GM11168 (cell line): ENCODE data around the gene RERG.

Experiments used
- in situ Hi-C: fragments of 300-500 bp; cut with MboI; formaldehyde crosslinking; loops from one replicate; pipeline ENCODE4 v1.12.0; 2022; ENCODE audit warnings: low sequenced_read_pairs; ENCODE audit not compliant: unreplicated experiment

RERG gene

GRCh38 chr12:15194456-15195368 is 26.5 kb downstream of the RERG start:
- in situ Hi-C loops, result no loop called here

GRCh38 chr12:15193946-15194345 is 27.3 kb downstream of the RERG start:
- in situ Hi-C loops, result no loop called here

- in situ Hi-C loops, result no loop called here
Measured at GRCh38 chr12:15192720-15193119, 28.5 kb downstream of the RERG start.

- in situ Hi-C loops, result no loop called here
Measured at GRCh38 chr12:15188127-15188526, 33.1 kb downstream of the RERG start.

GRCh38 chr12:15186597-15186996 is 34.6 kb downstream of the RERG start:
- in situ Hi-C loops, result no loop called here

GRCh38 chr12:15184484-15184883 is 36.7 kb downstream of the RERG start:
- in situ Hi-C loops, result no loop called here

GRCh38 chr12:15183821-15184220 is 37.4 kb downstream of the RERG start:
- in situ Hi-C loops, result no loop called here

- in situ Hi-C loops, result no loop called here
Measured at GRCh38 chr12:15181017-15181683, 40.1 kb downstream of the RERG start.

GRCh38 chr12:15180325-15180724 is 40.9 kb downstream of the RERG start:
- in situ Hi-C loops, result no loop called here

GRCh38 chr12:15179672-15180071 is 41.5 kb downstream of the RERG start:
- in situ Hi-C loops, result no loop called here

GRCh38 chr12:15173142-15173541 is 48.1 kb downstream of the RERG start:
- in situ Hi-C loops, result no loop called here

GRCh38 chr12:15172060-15172822 is 49.0 kb downstream of the RERG start:
- in situ Hi-C loops, result no loop called here

GRCh38 chr12:15171012-15171655 is 50.1 kb downstream of the RERG start:
- in situ Hi-C loops, result no loop called here

- in situ Hi-C loops, result no loop called here
Measured at GRCh38 chr12:15168026-15168678, 53.1 kb downstream of the RERG start.

- in situ Hi-C loops, result no loop called here
Measured at GRCh38 chr12:15165012-15165659, 56.1 kb downstream of the RERG start.

- in situ Hi-C loops, result no loop called here
Measured at GRCh38 chr12:15163030-15163976, 57.9 kb downstream of the RERG start.

GRCh38 chr12:15158083-15158482 is 63.1 kb downstream of the RERG start:
- in situ Hi-C loops, result no loop called here

GRCh38 chr12:15157269-15157671 is 63.9 kb downstream of the RERG start:
- in situ Hi-C loops, result no loop called here
